Mucosa of descending colon (tissue), 3 donors: ENCODE data around the gene SURF4. TPM values are rescaled to one million over a fixed set of nuclear protein-coding genes. Genes with fewer than 3 reads are reported as not detected.

Experiments
- ATAC-seq: fragments of 200-7000 bp; cut with Tn5 transposase; one replicate; pipeline ENCODE4 v1.9.1; 2020; ENCODE audit warnings: mild to moderate bottlenecking, moderate library complexity
- DNase-seq, 3 donors: peaks; one replicate each; pipeline ENCODE4 v3.0.0-alpha.2; 2020
- H3K36me3 ChIP-seq: fragments of 200-600 bp; one replicate; pipeline ENCODE4 v1.8.0; 2021; ENCODE audit warnings: low read depth, mild to moderate bottlenecking
- H3K4me1 ChIP-seq: fragments of 200-600 bp; one replicate; pipeline ENCODE4 v1.8.0; 2021; ENCODE audit warnings: low read depth, mild to moderate bottlenecking
- H3K4me3 ChIP-seq: fragments of 200-600 bp; one replicate; pipeline ENCODE4 v1.8.0; 2021; ENCODE audit warnings: mild to moderate bottlenecking
- H3K9me3 ChIP-seq: fragments of 200-600 bp; one replicate; pipeline ENCODE4 v1.8.0; 2021; ENCODE audit warnings: mild to moderate bottlenecking
- intact Hi-C, 2 donors: fragments of 100-400 bp; cut with DNase I in 1 of 2; cut with micrococcal nuclease in 1 of 2; formaldehyde crosslinking; loops; one replicate each; pipeline versions ENCODE4 v1.11.0 to v1.11.1; 2022; cut with DNase I, micrococcal nuclease
- total RNA-seq, 3 donors: library from RNA; stranded (reverse); fragmentation: NEBNext Ultra II Directional in 2 of 3; extraction: Animal tissue kit (Norgen Biotek cat#: 25700) in 2 of 3; gene quantifications; one replicate each; pipeline versions ENCODE4 v1.2.1 to v1.2.4, GENCODE V29; 2021 to 2023
- TF ChIP-seq, protein P1 (sequence below): fragments of 200-600 bp; IDR thresholded peaks from one replicate; pipeline ENCODE4 v1.8.0; 2022; ENCODE audit warnings: antibody characterized with exemption, mild to moderate bottlenecking
- donor health status: DM: no; HTN: no; CAD: no; lungs with moderate emphysema.
- donor health status: DM: no; HTN: no; CAD: no.
- donor health status: DM: no; HTN: yes; CAD: no.

SURF4 gene
- total RNA-seq, 3 donors from 2014 or later = 117 to 165 (median 149) TPM

GRCh38 chr9:133369933-133370332 lies 5.9 kb downstream of the SURF4 start:
- intact Hi-C loops = no loop called here
- no peak for DNase-seq
- TF ChIP-seq, protein P1, sequence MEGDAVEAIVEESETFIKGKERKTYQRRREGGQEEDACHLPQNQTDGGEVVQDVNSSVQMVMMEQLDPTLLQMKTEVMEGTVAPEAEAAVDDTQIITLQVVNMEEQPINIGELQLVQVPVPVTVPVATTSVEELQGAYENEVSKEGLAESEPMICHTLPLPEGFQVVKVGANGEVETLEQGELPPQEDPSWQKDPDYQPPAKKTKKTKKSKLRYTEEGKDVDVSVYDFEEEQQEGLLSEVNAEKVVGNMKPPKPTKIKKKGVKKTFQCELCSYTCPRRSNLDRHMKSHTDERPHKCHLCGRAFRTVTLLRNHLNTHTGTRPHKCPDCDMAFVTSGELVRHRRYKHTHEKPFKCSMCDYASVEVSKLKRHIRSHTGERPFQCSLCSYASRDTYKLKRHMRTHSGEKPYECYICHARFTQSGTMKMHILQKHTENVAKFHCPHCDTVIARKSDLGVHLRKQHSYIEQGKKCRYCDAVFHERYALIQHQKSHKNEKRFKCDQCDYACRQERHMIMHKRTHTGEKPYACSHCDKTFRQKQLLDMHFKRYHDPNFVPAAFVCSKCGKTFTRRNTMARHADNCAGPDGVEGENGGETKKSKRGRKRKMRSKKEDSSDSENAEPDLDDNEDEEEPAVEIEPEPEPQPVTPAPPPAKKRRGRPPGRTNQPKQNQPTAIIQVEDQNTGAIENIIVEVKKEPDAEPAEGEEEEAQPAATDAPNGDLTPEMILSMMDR = no peak
- Histone ChIP-seq H3K4me1 (peaks cover 49% of the 10 kb centered on the region), H3K36me3 (peaks cover 5% of the 10 kb centered on the region), H3K4me3 (no peak overlapping the region), H3K9me3 (no peaks in the 10 kb centered on the region)
- no peak for ATAC-seq

GRCh38 chr9:133369422-133369821 lies 6.4 kb downstream of the SURF4 start:
- TF ChIP-seq, protein P1 = no peak
- ATAC-seq (no peak), DNase-seq (no peak)
- no peaks in the 10 kb centered on the region for H3K9me3 ChIP-seq
- no peak overlapping the region for H3K4me3 ChIP-seq
- peaks cover 5% of the 10 kb centered on the region for H3K36me3 ChIP-seq
- peaks cover 45% of the 10 kb centered on the region for H3K4me1 ChIP-seq
- intact Hi-C loops = no loop called here

- TF ChIP-seq, protein P1 = no peak
- peak; percentile 92 for ATAC-seq
- peaks cover 11% of the 10 kb centered on the region for H3K36me3 ChIP-seq
- peaks cover 40% of the 10 kb centered on the region for H3K4me1 ChIP-seq
- no peak overlapping the region for H3K4me3 ChIP-seq
- H3K9me3 ChIP-seq = no peaks in the 10 kb centered on the region
- DNase-seq = peak in 1 of 3 donors; percentile 59
- intact Hi-C loops = no loop called here
These were observed 7.5 kb downstream of the SURF4 start for GRCh38 chr9:133368249-133368881.

DNA sequence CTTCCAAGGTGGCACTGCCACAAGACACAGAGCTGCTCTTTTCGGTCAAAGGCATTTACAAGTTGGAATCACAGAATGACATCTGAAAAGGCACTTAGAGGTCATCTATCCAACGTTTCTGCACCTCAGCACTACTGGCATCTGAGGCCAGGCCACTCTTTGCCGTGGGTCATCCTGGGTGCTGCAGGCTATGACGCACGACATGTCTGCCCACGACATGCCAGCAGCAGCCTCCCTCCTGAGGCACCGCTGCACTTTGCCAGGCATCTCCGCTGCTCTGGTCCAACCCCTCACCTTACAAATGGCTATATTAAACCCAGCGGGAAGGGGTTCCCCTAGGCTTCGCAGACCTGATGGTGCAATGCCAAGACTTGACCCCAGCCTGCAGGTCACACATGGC lies 8.1 kb downstream of the SURF4 start:
- no peaks in the 10 kb centered on the region for H3K9me3 ChIP-seq
- H3K4me1 ChIP-seq = peaks cover 40% of the 10 kb centered on the region
- DNase-seq (no peak), ATAC-seq (no peak)
- H3K36me3 ChIP-seq = peaks cover 16% of the 10 kb centered on the region
- TF ChIP-seq, protein P1 = no peak
- intact Hi-C loops = no loop called here
- H3K4me3 ChIP-seq = no peak overlapping the region

- peak in 1 of 3 donors; percentile 27 for DNase-seq
- no peak overlapping the region for H3K4me3 ChIP-seq
- H3K4me1 ChIP-seq = peaks cover 38% of the 10 kb centered on the region
- H3K36me3 ChIP-seq = peaks cover 19% of the 10 kb centered on the region
- TF ChIP-seq, protein P1 = no peak
- no peaks in the 10 kb centered on the region for H3K9me3 ChIP-seq
- ATAC-seq = no peak
- intact Hi-C loops = no loop called here
These were observed 8.6 kb downstream of the SURF4 start for GRCh38 chr9:133367221-133367620.

- intact Hi-C loops = no loop called here
- Histone ChIP-seq H3K36me3 (peaks cover 23% of the 10 kb centered on the region), H3K4me3 (no peak overlapping the region), H3K9me3 (no peaks in the 10 kb centered on the region), H3K4me1 (peaks cover 30% of the 10 kb centered on the region)
- no peak for ATAC-seq
- TF ChIP-seq, protein P1 = no peak
- DNase-seq = peak in 1 of 3 donors; percentile 13
These were observed 9.4 kb downstream of the SURF4 start for GRCh38 chr9:133366435-133366834.
